HepG2 (cell line): ENCODE data around the gene C6orf132. TPM values are rescaled to one million over a fixed set of nuclear protein-coding genes. Genes with fewer than 3 reads are reported as not detected.

Experiments used
- ARID4A ChIP-seq: sonication (generic); formaldehyde crosslinking; IDR thresholded peaks from 2 replicates; pipeline ENCODE4 v1.5.0; 2020; ENCODE audit warnings: mild to moderate bottlenecking, missing genetic modification reagents, borderline replicate concordance
- CREB1 ChIP-seq, 2 experiments: fragments of 450-650 bp in 1 of 2; IDR thresholded peaks; 2 replicates each; pipeline ENCODE4 v1.6.1; 2016 to 2017; ENCODE audit warnings: control low read depth in 1 of 2, mild to moderate bottlenecking in 1 of 2, missing compliant biosample characterization in 1 of 2, missing genetic modification characterization in 1 of 2
- FOXM1 ChIP-seq: sonication (generic); formaldehyde crosslinking; IDR thresholded peaks from 2 replicates; pipeline ENCODE4 v1.5.0; 2020; ENCODE audit warnings: missing genetic modification reagents
- FOXO1 ChIP-seq: sonication (generic); formaldehyde crosslinking; IDR thresholded peaks from 2 replicates; pipeline ENCODE4 v1.4.0; 2020; ENCODE audit warnings: missing genetic modification reagents
- GABPB1 ChIP-seq: IDR thresholded peaks from 2 replicates; pipeline ENCODE4 v1.6.1; 2016; ENCODE audit warnings: mild to moderate bottlenecking, missing genetic modification reagents, moderate library complexity, missing compliant biosample characterization
- IRF1 ChIP-seq: sonication (generic); formaldehyde crosslinking; IDR thresholded peaks from 2 replicates; pipeline ENCODE4 v1.4.0; 2020; ENCODE audit warnings: low read depth, mild to moderate bottlenecking, missing genetic modification reagents
- KAT8 ChIP-seq: IDR thresholded peaks from 2 replicates; pipeline ENCODE4 v1.6.1; 2016; ENCODE audit warnings: missing genetic modification reagents, missing compliant biosample characterization
- KDM3A ChIP-seq: IDR thresholded peaks from 2 replicates; pipeline ENCODE4 v1.6.1; 2018; ENCODE audit warnings: low read depth, missing compliant biosample characterization
- KLF6 ChIP-seq: IDR thresholded peaks from 2 replicates; pipeline ENCODE4 v1.8.0; 2016; ENCODE audit warnings: missing biosample characterization, missing genetic modification reagents
- NKX3-1 ChIP-seq: sonication (generic); formaldehyde crosslinking; IDR thresholded peaks from 2 replicates; pipeline ENCODE4 v1.5.0; 2020; ENCODE audit warnings: missing genetic modification reagents
- PHF5A ChIP-seq: IDR thresholded peaks from one replicate; pipeline ENCODE4 v1.6.1; 2018; ENCODE audit warnings: low read depth, missing genetic modification reagents; ENCODE audit not compliant: unreplicated experiment
- RFXANK ChIP-seq: IDR thresholded peaks from 2 replicates; pipeline ENCODE4 v1.6.1; 2016
- ZBTB44 ChIP-seq: sonication (generic); formaldehyde crosslinking; IDR thresholded peaks from 2 replicates; pipeline ENCODE4 v1.4.0; 2020; ENCODE audit warnings: missing genetic modification reagents
- ZBTB46 ChIP-seq: sonication (generic); formaldehyde crosslinking; IDR thresholded peaks from 2 replicates; pipeline ENCODE4 v1.4.0; 2020; ENCODE audit warnings: mild to moderate bottlenecking, missing genetic modification reagents, borderline replicate concordance
- ZC3H4 ChIP-seq: sonication (generic); formaldehyde crosslinking; IDR thresholded peaks from 2 replicates; pipeline ENCODE4 v1.4.0; 2020; ENCODE audit warnings: missing genetic modification reagents, borderline replicate concordance
- ZNF232 ChIP-seq: sonication (generic); formaldehyde crosslinking; IDR thresholded peaks from 2 replicates; pipeline ENCODE4 v1.4.0; 2020; ENCODE audit warnings: missing genetic modification reagents, borderline replicate concordance
- ZNF256 ChIP-seq: sonication (generic); formaldehyde crosslinking; conservative IDR thresholded peaks from 2 replicates; pipeline ENCODE4 v1.4.0; 2020; ENCODE audit warnings: missing genetic modification reagents
- ZNF589 ChIP-seq: sonication (generic); formaldehyde crosslinking; conservative IDR thresholded peaks from 2 replicates; pipeline ENCODE4 v1.8.0; 2022; ENCODE audit warnings: mild to moderate bottlenecking, moderate library complexity, missing genetic modification reagents
- ZNF704 ChIP-seq: sonication (generic); formaldehyde crosslinking; IDR thresholded peaks from 2 replicates; pipeline ENCODE4 v1.8.1; 2023; ENCODE audit warnings: mild to moderate bottlenecking, inconsistent platforms, moderate library complexity, missing genetic modification reagents, borderline replicate concordance
- polyA plus RNA-seq, 8 experiments: library from polyadenylated mRNA; depleted of rRNA in 3 of 8; stranded (reverse) in 7 of 8; unstranded in 1 of 8; fragments of >200 nt; fragmentation: Illumina TruSeq in 4 of 8; extraction: Trizol in 4 of 8; gene quantifications; 2 replicates each; pipeline versions ENCODE4 v1.2.1 to v1.2.3, GENCODE V29; 2011 to 2016; ENCODE audit warnings: low read depth in 4 of 8, missing spikeins in 1 of 8, mixed read lengths in 1 of 8; ENCODE audit not compliant: insufficient read depth in 1 of 8
- total RNA-seq, 5 experiments: library from RNA; depleted of rRNA; stranded (reverse); fragments of >200 nt; fragmentation: Illumina TruSeq; extraction: Trizol; gene quantifications; 2 replicates each; pipeline ENCODE4 v1.2.3, GENCODE V29; 2016; ENCODE audit warnings: low read depth in 1 of 5
- TF ChIP-seq, protein P1 (sequence below): sonication (generic); formaldehyde crosslinking; IDR thresholded peaks from 2 replicates; pipeline ENCODE4 v1.5.0; 2020; ENCODE audit warnings: missing genetic modification reagents

C6orf132 gene
- total and polyA plus RNA-seq, 2 of the 13 experiments (the other 11 are each of a cell fraction or from before 2014, with no cell fraction given): 0.78 to 3.0 TPM

GRCh38 chr6:42137194-42137753, 5.1 kb downstream of the C6orf132 start (continued):
- TF ChIP-seq ZNF589 (CRISPR knock-in tag): no peak
- TF ChIP-seq IRF1 (CRISPR knock-in tag): no peak
- no peak for TF ChIP-seq ZNF704 (CRISPR knock-in tag)
- TF ChIP-seq KAT8 (CRISPR knock-in tag): no peak; the same call in 1 of the 2 replicates
- no peak for TF ChIP-seq PHF5A (CRISPR knock-in tag)
- TF ChIP-seq ZNF256 (CRISPR knock-in tag): no peak
- TF ChIP-seq GABPB1 (CRISPR knock-in tag): no peak
- no peak for TF ChIP-seq ZBTB44
- TF ChIP-seq ARID4A (CRISPR knock-in tag): no peak
- TF ChIP-seq KDM3A (CRISPR knock-in tag): no peak
- TF ChIP-seq RFXANK (CRISPR knock-in tag): no peak
- no peak; the same call in 1 of the 2 replicates for TF ChIP-seq FOXO1 (CRISPR knock-in tag)
- no peak for TF ChIP-seq KLF6 (CRISPR knock-in tag)
- TF ChIP-seq, protein P1, sequence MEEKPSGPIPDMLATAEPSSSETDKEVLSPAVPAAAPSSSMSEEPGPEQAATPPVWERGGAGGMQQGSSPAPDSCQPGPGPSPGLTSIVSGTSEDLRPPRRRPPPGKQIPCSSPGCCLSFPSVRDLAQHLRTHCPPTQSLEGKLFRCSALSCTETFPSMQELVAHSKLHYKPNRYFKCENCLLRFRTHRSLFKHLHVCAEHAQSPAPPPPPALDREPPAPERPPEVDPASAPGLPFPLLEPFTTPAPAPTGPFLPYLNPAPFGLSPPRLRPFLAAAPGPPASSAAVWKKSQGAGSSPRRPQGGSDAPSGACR (CRISPR knock-in tag): no peak
- TF ChIP-seq ZNF232 (CRISPR knock-in tag): no peak
- no peak for TF ChIP-seq NKX3-1 (CRISPR knock-in tag)
- no peak for TF ChIP-seq FOXM1 (CRISPR knock-in tag)
- TF ChIP-seq ZBTB46 (CRISPR knock-in tag): no peak
- TF ChIP-seq CREB1 (IDR thresholded peaks at IDR 0.05): no peak
- peak; percentile 63; the same call in 1 of the 2 replicates for TF ChIP-seq CREB1 (CRISPR knock-in tag; IDR thresholded peaks at IDR 0.05)
- TF ChIP-seq ZC3H4 (CRISPR knock-in tag): no peak
